Glutamatergic neuron (in vitro differentiated cells): ENCODE measurements around the gene AQP3. TPM values are rescaled to one million over a fixed set of nuclear protein-coding genes. Genes with fewer than 3 reads are reported as not detected.
A peak's percentile ranks its signal among the peaks of the same experiment; 100 is the strongest.

Experiments
- DNase-seq: peaks from one replicate; pipeline ENCODE4 v3.0.0; 2022
- H3K27ac Mint-ChIP-seq: one replicate; pipeline ENCODE4 v1.8.0; 2020; ENCODE audit warnings: mild to moderate bottlenecking, mixed read lengths, inconsistent platforms; ENCODE audit not compliant: unreplicated experiment
- H3K27me3 Mint-ChIP-seq: one replicate; pipeline ENCODE4 v1.8.0; 2020; ENCODE audit warnings: mild to moderate bottlenecking, moderate library complexity, mixed read lengths, inconsistent platforms; ENCODE audit not compliant: unreplicated experiment
- H3K36me3 Mint-ChIP-seq: one replicate; pipeline ENCODE4 v1.8.0; 2020; ENCODE audit warnings: mild to moderate bottlenecking, mixed read lengths, inconsistent platforms; ENCODE audit not compliant: unreplicated experiment
- H3K4me1 Mint-ChIP-seq: one replicate; pipeline ENCODE4 v1.8.0; 2020; ENCODE audit warnings: mild to moderate bottlenecking, low read depth, mixed read lengths, inconsistent platforms; ENCODE audit not compliant: unreplicated experiment
- H3K4me3 Mint-ChIP-seq: one replicate; pipeline ENCODE4 v1.8.0; 2020; ENCODE audit warnings: mild to moderate bottlenecking, mixed read lengths, inconsistent platforms; ENCODE audit not compliant: unreplicated experiment
- H3K9me3 Mint-ChIP-seq: one replicate; pipeline ENCODE4 v1.8.0; 2020; ENCODE audit warnings: mild to moderate bottlenecking, moderate library complexity, mixed read lengths, inconsistent platforms; ENCODE audit not compliant: unreplicated experiment
- total RNA-seq: library from RNA; stranded (reverse); fragmentation: NEBNext Ultra II Directional; extraction: Animal tissue kit (Norgen Biotek cat#: 25700); gene quantifications from one replicate; pipeline ENCODE4 v1.2.1, GENCODE V29; 2021; ENCODE audit not compliant: unreplicated experiment
- TF ChIP-seq, protein P1 (sequence below): fragments of 200-600 bp; sonication (generic); IDR thresholded peaks from one replicate; pipeline ENCODE4 v1.5.0; 2021; ENCODE audit not compliant: partially characterized antibody, unreplicated experiment

AQP3 gene
- total RNA-seq, 1 donor from 2014 or later: 2.9 TPM

- H3K27me3 Mint-ChIP-seq: peaks cover 5% of the 10 kb centered on the region
- TF ChIP-seq, protein P1, sequence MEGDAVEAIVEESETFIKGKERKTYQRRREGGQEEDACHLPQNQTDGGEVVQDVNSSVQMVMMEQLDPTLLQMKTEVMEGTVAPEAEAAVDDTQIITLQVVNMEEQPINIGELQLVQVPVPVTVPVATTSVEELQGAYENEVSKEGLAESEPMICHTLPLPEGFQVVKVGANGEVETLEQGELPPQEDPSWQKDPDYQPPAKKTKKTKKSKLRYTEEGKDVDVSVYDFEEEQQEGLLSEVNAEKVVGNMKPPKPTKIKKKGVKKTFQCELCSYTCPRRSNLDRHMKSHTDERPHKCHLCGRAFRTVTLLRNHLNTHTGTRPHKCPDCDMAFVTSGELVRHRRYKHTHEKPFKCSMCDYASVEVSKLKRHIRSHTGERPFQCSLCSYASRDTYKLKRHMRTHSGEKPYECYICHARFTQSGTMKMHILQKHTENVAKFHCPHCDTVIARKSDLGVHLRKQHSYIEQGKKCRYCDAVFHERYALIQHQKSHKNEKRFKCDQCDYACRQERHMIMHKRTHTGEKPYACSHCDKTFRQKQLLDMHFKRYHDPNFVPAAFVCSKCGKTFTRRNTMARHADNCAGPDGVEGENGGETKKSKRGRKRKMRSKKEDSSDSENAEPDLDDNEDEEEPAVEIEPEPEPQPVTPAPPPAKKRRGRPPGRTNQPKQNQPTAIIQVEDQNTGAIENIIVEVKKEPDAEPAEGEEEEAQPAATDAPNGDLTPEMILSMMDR: peak; percentile 61
- H3K27ac Mint-ChIP-seq: no peak overlapping the region
- H3K9me3 Mint-ChIP-seq: no peaks in the 10 kb centered on the region
- H3K4me1 Mint-ChIP-seq: no peaks in the 10 kb centered on the region
- no peaks in the 10 kb centered on the region for H3K36me3 Mint-ChIP-seq
- no peak overlapping the region for H3K4me3 Mint-ChIP-seq
- peak; percentile 70 for DNase-seq
These were observed 31.8 kb downstream of the AQP3 start for GRCh38 chr9:33415501-33416038.

- no peak for DNase-seq
- H3K4me1 Mint-ChIP-seq: no peaks in the 10 kb centered on the region
- TF ChIP-seq, protein P1: no peak
- no peak overlapping the region for H3K27ac Mint-ChIP-seq
- H3K4me3 Mint-ChIP-seq: no peak overlapping the region
- H3K27me3 Mint-ChIP-seq: peaks cover 5% of the 10 kb centered on the region
- H3K36me3 Mint-ChIP-seq: no peaks in the 10 kb centered on the region
- H3K9me3 Mint-ChIP-seq: no peaks in the 10 kb centered on the region
These were observed 32.4 kb downstream of the AQP3 start for GRCh38 chr9:33414889-33415500.

- Mint-ChIP-seq H3K27ac (no peak overlapping the region), H3K4me3 (no peak overlapping the region), H3K36me3 (no peaks in the 10 kb centered on the region), H3K27me3 (peaks cover 5% of the 10 kb centered on the region), H3K9me3 (no peaks in the 10 kb centered on the region), H3K4me1 (no peaks in the 10 kb centered on the region)
- TF ChIP-seq, protein P1: no peak
- DNase-seq: no peak
These were observed 33.1 kb downstream of the AQP3 start for GRCh38 chr9:33414268-33414667.

- DNase-seq: no peak
- Mint-ChIP-seq H3K27ac (no peak overlapping the region), H3K36me3 (no peaks in the 10 kb centered on the region), H3K4me3 (no peak overlapping the region), H3K27me3 (no peaks in the 10 kb centered on the region), H3K4me1 (peaks cover 5% of the 10 kb centered on the region), H3K9me3 (peaks cover 9% of the 10 kb centered on the region)
- TF ChIP-seq, protein P1: no peak
These were observed 39.3 kb downstream of the AQP3 start for GRCh38 chr9:33408087-33408486.

GRCh38 chr9:33407061-33407460 lies 40.3 kb downstream of the AQP3 start:
- Mint-ChIP-seq H3K27ac (no peak overlapping the region), H3K4me3 (no peak overlapping the region), H3K27me3 (no peaks in the 10 kb centered on the region), H3K4me1 (peaks cover 5% of the 10 kb centered on the region), H3K36me3 (no peaks in the 10 kb centered on the region), H3K9me3 (peaks cover 10% of the 10 kb centered on the region)
- TF ChIP-seq, protein P1: no peak
- no peak for DNase-seq
